Stimulated activated CD4-positive, alpha-beta T cell treated with anti-CD3 and anti-CD28 coated beads, TNF-alpha, amount 100 ng/mL, for 1 hour (primary cell): Measurements from ENCODE around the gene HMGXB3.

ENCODE experiments used
- DNase-seq, 3 donors: peaks; one replicate each; pipeline ENCODE4 v3.0.0-alpha.2; 2020; ENCODE audit warnings: low read depth in 3 of 3, low spot score in 1 of 3

Gene HMGXB3

GRCh38 chr5:150067405-150067960 lies 66.9 kb downstream of the HMGXB3 start:
- no peak for DNase-seq

GRCh38 chr5:150068071-150068470 lies 67.5 kb downstream of the HMGXB3 start:
- no peak for DNase-seq

- no peak for DNase-seq
These were observed 67.9 kb downstream of the HMGXB3 start for GRCh38 chr5:150068472-150068871.

- DNase-seq: no peak
These were observed 68.6 kb downstream of the HMGXB3 start for GRCh38 chr5:150068961-150069645.

GRCh38 chr5:150069672-150070627 lies 69.4 kb downstream of the HMGXB3 start:
- no peak for DNase-seq

- DNase-seq: no peak
These were observed 70.3 kb downstream of the HMGXB3 start for GRCh38 chr5:150070821-150071220.

GRCh38 chr5:150073086-150073625 lies 72.6 kb downstream of the HMGXB3 start:
- DNase-seq: no peak

- DNase-seq: no peak
These were observed 73.1 kb downstream of the HMGXB3 start for GRCh38 chr5:150073677-150074076.

GRCh38 chr5:150075233-150075632 lies 74.7 kb downstream of the HMGXB3 start:
- DNase-seq: no peak

- DNase-seq: no peak
These were observed 75.3 kb downstream of the HMGXB3 start for GRCh38 chr5:150075806-150076205.

- DNase-seq: no peak
These were observed 76.5 kb downstream of the HMGXB3 start for GRCh38 chr5:150077060-150077459.

GRCh38 chr5:150077996-150078801 lies 77.7 kb downstream of the HMGXB3 start:
- no peak for DNase-seq

- DNase-seq: no peak
These were observed 78.5 kb downstream of the HMGXB3 start for GRCh38 chr5:150078802-150079689.

- DNase-seq: no peak
These were observed 79.4 kb downstream of the HMGXB3 start for GRCh38 chr5:150079909-150080461.

GRCh38 chr5:150080696-150081435 lies 80.3 kb downstream of the HMGXB3 start:
- DNase-seq: no peak

GRCh38 chr5:150081541-150082283 lies 81.2 kb downstream of the HMGXB3 start:
- no peak for DNase-seq

GRCh38 chr5:150082374-150082773 lies 81.8 kb downstream of the HMGXB3 start:
- no peak for DNase-seq

- DNase-seq: no peak
These were observed 82.3 kb downstream of the HMGXB3 start for GRCh38 chr5:150082889-150083288.
